Liver (tissue), 9 donors: ENCODE results near the gene NPTX2. TPM values are rescaled to one million over a fixed set of nuclear protein-coding genes. Genes with fewer than 3 reads are reported as not detected.

ENCODE experiments used
- DNase-seq: peaks from one replicate; pipeline ENCODE4 v3.0.0-alpha.2; 2017; ENCODE audit warnings: low spot score
- H3K27ac ChIP-seq, 2 donors: one replicate each; pipeline ENCODE4 v1.7.0; 2013; ENCODE audit warnings: inconsistent platforms in 2 of 2, low read length in 2 of 2, control low read depth in 1 of 2, low read depth in 1 of 2, mild to moderate bottlenecking in 1 of 2
- H3K27me3 ChIP-seq, 4 donors: one replicate each; pipeline versions ENCODE4 v1.6.1 to v1.7.0; 2013; ENCODE audit warnings: low read length in 3 of 4, inconsistent platforms in 1 of 4, mild to moderate bottlenecking in 1 of 4, moderate library complexity in 1 of 4; ENCODE audit not compliant: control insufficient read depth in 4 of 4, insufficient read depth in 4 of 4
- H3K36me3 ChIP-seq, 4 donors: one replicate each; pipeline versions ENCODE4 v1.6.1 to v1.7.0; 2013; ENCODE audit warnings: low read length in 3 of 4, mild to moderate bottlenecking in 3 of 4, low read depth in 1 of 4, moderate library complexity in 1 of 4; ENCODE audit not compliant: control insufficient read depth in 4 of 4, insufficient read depth in 3 of 4
- H3K4me1 ChIP-seq, 4 donors: one replicate each; pipeline versions ENCODE4 v1.6.1 to v1.7.0; 2013; ENCODE audit warnings: low read length in 3 of 4, mild to moderate bottlenecking in 3 of 4, moderate library complexity in 1 of 4; ENCODE audit not compliant: control insufficient read depth in 4 of 4, insufficient read depth in 4 of 4
- H3K4me3 ChIP-seq, 3 donors: one replicate each; pipeline versions ENCODE4 v1.6.1 to v1.7.0; 2013; ENCODE audit warnings: low read length in 3 of 3, control low read depth in 1 of 3, low read depth in 1 of 3, mild to moderate bottlenecking in 1 of 3
- H3K9ac ChIP-seq, 2 donors: one replicate each; pipeline ENCODE4 v1.7.0; 2013; ENCODE audit warnings: low read length in 2 of 2, mild to moderate bottlenecking in 2 of 2, moderate library complexity in 2 of 2, control low read depth in 1 of 2, low read depth in 1 of 2
- H3K9me3 ChIP-seq, 4 donors: one replicate each; pipeline versions ENCODE4 v1.6.1 to v1.7.0; 2013; ENCODE audit warnings: low read length in 3 of 4; ENCODE audit not compliant: control insufficient read depth in 4 of 4
- ATF3 ChIP-seq: IDR thresholded peaks from 2 replicates; pipeline ENCODE4 v1.6.1; 2016; ENCODE audit warnings: antibody characterized with exemption
- CTCF ChIP-seq: fragments of 150-350 bp; IDR thresholded peaks from 2 replicates; pipeline ENCODE4 v1.5.1; 2017; ENCODE audit warnings: improper control_type of control experiment, low read depth, low read length; ENCODE audit not compliant: missing input control
- FOXA1 ChIP-seq: IDR thresholded peaks from 2 replicates; pipeline ENCODE4 v1.6.1; 2016; ENCODE audit warnings: antibody characterized with exemption
- GABPA ChIP-seq, 2 donors: IDR thresholded peaks in 1 of 2; conservative IDR thresholded peaks in 1 of 2; 2 replicates each; pipeline ENCODE4 v1.6.1; 2016; ENCODE audit warnings: antibody characterized with exemption in 2 of 2, mild to moderate bottlenecking in 1 of 2, moderate library complexity in 1 of 2
- HNF4A ChIP-seq, 2 donors: conservative IDR thresholded peaks; 2 replicates each; pipeline ENCODE4 v1.6.1; 2016; ENCODE audit warnings: antibody characterized with exemption in 2 of 2, mild to moderate bottlenecking in 2 of 2
- HNF4G ChIP-seq: IDR thresholded peaks from 2 replicates; pipeline ENCODE4 v1.6.1; 2016; ENCODE audit warnings: antibody characterized with exemption
- JUND ChIP-seq, 2 donors: IDR thresholded peaks; 2 replicates each; pipeline ENCODE4 v1.6.1; 2016; ENCODE audit warnings: antibody characterized with exemption in 2 of 2
- NR2F2 ChIP-seq: IDR thresholded peaks from 2 replicates; pipeline ENCODE4 v1.6.1; 2016; ENCODE audit warnings: antibody characterized with exemption
- RAD21 ChIP-seq, 2 donors: IDR thresholded peaks; 2 replicates each; pipeline ENCODE4 v1.6.1; 2016; ENCODE audit warnings: antibody characterized with exemption in 2 of 2, mild to moderate bottlenecking in 2 of 2
- RXRA ChIP-seq, 2 donors: IDR thresholded peaks; 2 replicates each; pipeline ENCODE4 v1.6.1; 2017 to 2018; ENCODE audit warnings: antibody characterized with exemption in 2 of 2, mild to moderate bottlenecking in 1 of 2
- SP1 ChIP-seq: IDR thresholded peaks from 2 replicates; pipeline ENCODE4 v1.6.1; 2018; ENCODE audit warnings: antibody characterized with exemption, mild to moderate bottlenecking
- TAF1 ChIP-seq: conservative IDR thresholded peaks from 2 replicates; pipeline ENCODE4 v1.6.1; 2016; ENCODE audit warnings: antibody characterized with exemption, mild to moderate bottlenecking
- YY1 ChIP-seq: IDR thresholded peaks from 2 replicates; pipeline ENCODE4 v1.6.1; 2016; ENCODE audit warnings: antibody characterized with exemption, mild to moderate bottlenecking
- WGBS: extraction: QIAGEN DNeasy Blood & Tissue Kit; methylation state at CpG from one replicate; pipeline ENCODE4 v1.1.7; 2013; 5-methylcytosine and 5-hydroxymethylcytosine counted together
- polyA plus RNA-seq, 2 donors: library from polyadenylated mRNA; stranded (reverse) in 1 of 2; unstranded in 1 of 2; fragments of 200-250 nt in 1 of 2; fragments of >200 nt in 1 of 2; fragmentation: Nextera tagmentation in 1 of 2; extraction: Ambion mirVana in 1 of 2; gene quantifications; one replicate each; pipeline versions ENCODE4 v1.2.1 to v1.2.3, GENCODE V29; 2013 to 2015
- total RNA-seq, 2 donors: library from RNA; depleted of rRNA; stranded (reverse); fragments of >200 nt; gene quantifications; one replicate each; pipeline ENCODE4 v1.2.3, GENCODE V29; 2014
- TF ChIP-seq, protein P1 (sequence below): IDR thresholded peaks from 2 replicates; pipeline ENCODE4 v1.6.1; 2016; ENCODE audit warnings: antibody characterized with exemption, mild to moderate bottlenecking
- TF ChIP-seq, protein P2 (sequence below): IDR thresholded peaks from 2 replicates; pipeline ENCODE4 v1.6.1; 2016; ENCODE audit warnings: antibody characterized with exemption
- TF ChIP-seq, protein P3 (sequence below): IDR thresholded peaks from 2 replicates; pipeline ENCODE4 v1.6.1; 2016; ENCODE audit warnings: antibody characterized with exemption
- donor health status: healthy.
- donor health status: healthy.
- donor health status: healthy.
- donor health status: healthy.
- donor health status: healthy.

The NPTX2 gene
- total and polyA plus RNA-seq, 4 donors = 0.09 to 1.5 (median 0.58) TPM

DNA sequence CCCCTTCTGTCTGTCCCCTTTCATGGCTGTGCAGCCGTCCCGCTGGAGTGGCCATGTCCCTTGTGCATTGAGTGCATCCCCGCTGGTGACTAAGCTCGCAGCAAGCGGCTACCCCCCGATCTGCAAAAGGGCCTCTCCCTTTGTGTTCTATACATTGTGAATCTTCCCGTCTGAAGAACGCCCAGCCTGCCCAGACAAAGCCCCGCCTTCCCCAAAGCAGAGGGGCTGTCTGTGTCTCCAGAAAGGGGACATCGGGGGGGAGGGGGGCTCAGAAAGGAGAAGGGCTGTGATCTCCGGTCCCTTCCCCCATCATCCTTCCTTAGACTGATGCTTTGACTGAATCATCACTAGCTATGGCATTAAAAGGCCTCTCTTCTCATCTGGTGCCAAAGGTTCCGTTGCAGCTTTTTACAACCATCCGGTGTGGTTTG is 11.9 kb downstream of the NPTX2 start:
- Histone ChIP-seq H3K27ac (no peak overlapping the region), H3K9me3 (peaks cover 0 to 3% (median 2%) of the 10 kb centered on the region in 4 donors), H3K9ac (no peak overlapping the region), H3K36me3 (no peaks in the 10 kb centered on the region), H3K27me3 (peaks cover 0 to 5% (median 2%) of the 10 kb centered on the region in 4 donors), H3K4me3 (no peak overlapping the region), H3K4me1 (peaks cover 0 to 5% (median 4%) of the 10 kb centered on the region in 4 donors)
- 57% methylated on average over 13 of the region's 13 CpGs for WGBS
- no peak for DNase-seq
- TF ChIP-seq GABPA (IDR thresholded peaks at IDR 0.05 in 1 of 2, conservative IDR thresholded peaks at IDR 0.05 in 1 of 2) = no peak
- TF ChIP-seq RXRA (IDR thresholded peaks at IDR 0.05) = no peak
- no peak for TF ChIP-seq TAF1
- TF ChIP-seq ATF3 = no peak
- TF ChIP-seq, protein P1, sequence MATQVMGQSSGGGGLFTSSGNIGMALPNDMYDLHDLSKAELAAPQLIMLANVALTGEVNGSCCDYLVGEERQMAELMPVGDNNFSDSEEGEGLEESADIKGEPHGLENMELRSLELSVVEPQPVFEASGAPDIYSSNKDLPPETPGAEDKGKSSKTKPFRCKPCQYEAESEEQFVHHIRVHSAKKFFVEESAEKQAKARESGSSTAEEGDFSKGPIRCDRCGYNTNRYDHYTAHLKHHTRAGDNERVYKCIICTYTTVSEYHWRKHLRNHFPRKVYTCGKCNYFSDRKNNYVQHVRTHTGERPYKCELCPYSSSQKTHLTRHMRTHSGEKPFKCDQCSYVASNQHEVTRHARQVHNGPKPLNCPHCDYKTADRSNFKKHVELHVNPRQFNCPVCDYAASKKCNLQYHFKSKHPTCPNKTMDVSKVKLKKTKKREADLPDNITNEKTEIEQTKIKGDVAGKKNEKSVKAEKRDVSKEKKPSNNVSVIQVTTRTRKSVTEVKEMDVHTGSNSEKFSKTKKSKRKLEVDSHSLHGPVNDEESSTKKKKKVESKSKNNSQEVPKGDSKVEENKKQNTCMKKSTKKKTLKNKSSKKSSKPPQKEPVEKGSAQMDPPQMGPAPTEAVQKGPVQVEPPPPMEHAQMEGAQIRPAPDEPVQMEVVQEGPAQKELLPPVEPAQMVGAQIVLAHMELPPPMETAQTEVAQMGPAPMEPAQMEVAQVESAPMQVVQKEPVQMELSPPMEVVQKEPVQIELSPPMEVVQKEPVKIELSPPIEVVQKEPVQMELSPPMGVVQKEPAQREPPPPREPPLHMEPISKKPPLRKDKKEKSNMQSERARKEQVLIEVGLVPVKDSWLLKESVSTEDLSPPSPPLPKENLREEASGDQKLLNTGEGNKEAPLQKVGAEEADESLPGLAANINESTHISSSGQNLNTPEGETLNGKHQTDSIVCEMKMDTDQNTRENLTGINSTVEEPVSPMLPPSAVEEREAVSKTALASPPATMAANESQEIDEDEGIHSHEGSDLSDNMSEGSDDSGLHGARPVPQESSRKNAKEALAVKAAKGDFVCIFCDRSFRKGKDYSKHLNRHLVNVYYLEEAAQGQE = no peak
- TF ChIP-seq, protein P2, sequence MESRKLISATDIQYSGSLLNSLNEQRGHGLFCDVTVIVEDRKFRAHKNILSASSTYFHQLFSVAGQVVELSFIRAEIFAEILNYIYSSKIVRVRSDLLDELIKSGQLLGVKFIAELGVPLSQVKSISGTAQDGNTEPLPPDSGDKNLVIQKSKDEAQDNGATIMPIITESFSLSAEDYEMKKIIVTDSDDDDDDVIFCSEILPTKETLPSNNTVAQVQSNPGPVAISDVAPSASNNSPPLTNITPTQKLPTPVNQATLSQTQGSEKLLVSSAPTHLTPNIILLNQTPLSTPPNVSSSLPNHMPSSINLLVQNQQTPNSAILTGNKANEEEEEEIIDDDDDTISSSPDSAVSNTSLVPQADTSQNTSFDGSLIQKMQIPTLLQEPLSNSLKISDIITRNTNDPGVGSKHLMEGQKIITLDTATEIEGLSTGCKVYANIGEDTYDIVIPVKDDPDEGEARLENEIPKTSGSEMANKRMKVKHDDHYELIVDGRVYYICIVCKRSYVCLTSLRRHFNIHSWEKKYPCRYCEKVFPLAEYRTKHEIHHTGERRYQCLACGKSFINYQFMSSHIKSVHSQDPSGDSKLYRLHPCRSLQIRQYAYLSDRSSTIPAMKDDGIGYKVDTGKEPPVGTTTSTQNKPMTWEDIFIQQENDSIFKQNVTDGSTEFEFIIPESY = no peak
- TF ChIP-seq RAD21 (IDR thresholded peaks at IDR 0.05) = no peak
- no peak for TF ChIP-seq CTCF
- TF ChIP-seq, protein P3, sequence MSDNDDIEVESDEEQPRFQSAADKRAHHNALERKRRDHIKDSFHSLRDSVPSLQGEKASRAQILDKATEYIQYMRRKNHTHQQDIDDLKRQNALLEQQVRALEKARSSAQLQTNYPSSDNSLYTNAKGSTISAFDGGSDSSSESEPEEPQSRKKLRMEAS = no peak
- TF ChIP-seq JUND (IDR thresholded peaks at IDR 0.05) = no peak
- no peak for TF ChIP-seq SP1
- TF ChIP-seq HNF4G = no peak
- no peak for TF ChIP-seq NR2F2
- no peak for TF ChIP-seq FOXA1
- no peak for TF ChIP-seq YY1

DNA sequence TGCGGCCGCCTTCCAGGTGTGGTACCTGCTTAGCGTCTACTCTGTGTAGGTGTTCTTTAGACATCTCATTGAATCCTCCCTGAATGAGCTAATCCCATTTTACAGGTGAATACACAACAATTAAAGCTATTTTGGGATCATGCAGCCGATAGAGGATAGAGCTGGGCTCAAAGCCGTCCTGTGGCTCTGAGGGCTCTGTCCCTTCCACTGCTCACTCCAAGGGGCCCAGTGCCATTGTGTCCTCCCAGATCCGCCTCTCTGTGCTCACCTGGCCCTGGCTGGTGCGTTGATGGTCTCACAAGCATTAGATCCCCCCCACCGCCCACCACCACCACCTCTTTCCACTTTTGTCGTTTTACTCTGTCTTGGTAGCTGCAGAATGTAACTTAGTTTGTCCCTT is 13.1 kb downstream of the NPTX2 start:
- TF ChIP-seq HNF4A (conservative IDR thresholded peaks at IDR 0.05) (no peak), RXRA (IDR thresholded peaks at IDR 0.05) (no peak), CTCF (no peak), GABPA (IDR thresholded peaks at IDR 0.05 in 1 of 2, conservative IDR thresholded peaks at IDR 0.05 in 1 of 2) (no peak), HNF4G (no peak), FOXA1 (no peak), SP1 (no peak)
- TF ChIP-seq, protein P2 = no peak
- TF ChIP-seq, protein P3 = no peak
- Histone ChIP-seq H3K27ac (no peak overlapping the region), H3K4me3 (no peak overlapping the region), H3K9ac (no peak overlapping the region), H3K27me3 (peaks cover 0 to 5% (median 0%) of the 10 kb centered on the region in 4 donors), H3K4me1 (peaks cover 0 to 5% (median 4%) of the 10 kb centered on the region in 4 donors), H3K9me3 (peaks cover 0 to 4% (median 1%) of the 10 kb centered on the region in 4 donors), H3K36me3 (no peaks in the 10 kb centered on the region)
- WGBS = 79% methylated on average over 9 of the region's 9 CpGs
- no peak for DNase-seq
